DMS 273 (cell line): ENCODE data around the gene UBE2K.
"Not testable (repeated sequence)": the region's sequence is repeated elsewhere in the genome, so short reads cannot be mapped to it uniquely, and the experiment has no call there.

Experiments used
- DNase-seq: peaks from one replicate; lab custom pipeline; 2025; ENCODE audit not compliant: unreplicated experiment; lab: John Stamatoyannopoulos, UW

The UBE2K gene, protein sequence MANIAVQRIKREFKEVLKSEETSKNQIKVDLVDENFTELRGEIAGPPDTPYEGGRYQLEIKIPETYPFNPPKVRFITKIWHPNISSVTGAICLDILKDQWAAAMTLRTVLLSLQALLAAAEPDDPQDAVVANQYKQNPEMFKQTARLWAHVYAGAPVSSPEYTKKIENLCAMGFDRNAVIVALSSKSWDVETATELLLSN

GRCh38 chr4:39697740-39698423 is at the start of gene UBE2K:
Gene UBE2K (plus strand): TSS chr4:39698136. CDS start chr4:39698328, 192 bp downstream.
- peak; percentile 93 for DNase-seq

- no peak for DNase-seq
Observed at GRCh38 chr4:39648213-39648612, 49.7 kb upstream of the UBE2K start.

- peak; percentile 5 for DNase-seq
Observed at GRCh38 chr4:39648827-39649558, 48.9 kb upstream of the UBE2K start.

GRCh38 chr4:39649639-39650265 is 48.2 kb upstream of the UBE2K start:
- no peak for DNase-seq

GRCh38 chr4:39651586-39651985 is 46.4 kb upstream of the UBE2K start:
- DNase-seq = not testable (repeated sequence)

DNA sequence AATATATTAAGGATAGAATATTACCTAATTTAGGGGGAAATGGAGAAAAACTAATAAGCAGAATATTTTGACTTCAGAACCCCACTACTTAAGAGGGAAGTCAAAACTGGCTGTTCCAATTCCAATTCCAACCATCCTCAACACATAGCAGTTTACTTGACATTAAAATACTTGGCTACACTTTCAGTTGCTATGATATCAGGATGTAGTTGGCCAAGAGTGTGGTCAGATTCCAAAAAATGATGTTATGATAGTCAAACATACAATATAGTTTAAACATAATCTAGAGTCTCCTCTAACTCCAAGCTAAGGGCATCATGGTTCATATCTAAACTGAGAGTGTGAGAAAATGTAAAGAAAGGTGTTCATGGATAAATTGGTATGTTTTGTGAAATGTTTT is 42.7 kb upstream of the UBE2K start:
- no peak for DNase-seq

GRCh38 chr4:39655876-39656275 is 42.1 kb upstream of the UBE2K start:
- DNase-seq = no peak

DNA sequence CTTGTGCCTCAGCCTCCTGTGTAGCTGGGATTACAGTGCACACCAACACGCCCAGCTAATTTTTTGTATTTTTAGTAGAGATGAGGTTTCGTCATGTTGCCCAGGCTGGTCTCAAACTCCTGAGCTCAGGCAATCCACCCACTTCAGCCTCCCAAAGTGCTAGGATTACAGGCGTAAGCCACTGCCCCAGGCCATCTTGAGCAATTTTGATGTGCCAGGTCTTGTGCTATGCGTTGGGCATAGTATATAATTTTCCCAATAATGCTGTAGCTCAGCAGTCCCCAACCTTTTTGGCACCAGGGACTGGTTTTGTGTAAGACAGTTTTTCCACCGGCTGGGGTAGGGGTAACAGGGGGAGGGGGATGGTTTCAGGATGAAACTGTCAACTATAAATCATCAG is 41.3 kb upstream of the UBE2K start:
- not testable (repeated sequence) for DNase-seq

DNA sequence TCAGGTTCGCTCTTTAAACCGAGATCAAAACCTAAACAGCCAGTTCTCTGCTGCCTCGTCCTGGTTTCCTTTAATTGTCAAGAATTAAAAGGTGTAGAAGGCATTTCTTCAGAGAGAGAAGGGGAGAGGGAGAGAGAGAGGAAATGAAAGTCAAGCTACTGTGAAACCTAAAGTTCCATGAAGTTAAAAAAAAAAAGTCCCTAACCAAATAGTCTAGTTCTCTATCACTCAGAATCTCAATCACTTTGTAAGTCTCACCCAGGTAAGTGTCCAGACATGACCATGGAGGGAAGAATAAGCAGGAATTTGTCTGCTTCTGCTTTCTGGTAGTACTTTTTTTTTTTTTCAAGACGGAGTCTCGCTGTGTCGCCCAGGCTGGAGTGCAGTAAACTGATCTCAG is 40.5 kb upstream of the UBE2K start:
- DNase-seq = no peak

DNA sequence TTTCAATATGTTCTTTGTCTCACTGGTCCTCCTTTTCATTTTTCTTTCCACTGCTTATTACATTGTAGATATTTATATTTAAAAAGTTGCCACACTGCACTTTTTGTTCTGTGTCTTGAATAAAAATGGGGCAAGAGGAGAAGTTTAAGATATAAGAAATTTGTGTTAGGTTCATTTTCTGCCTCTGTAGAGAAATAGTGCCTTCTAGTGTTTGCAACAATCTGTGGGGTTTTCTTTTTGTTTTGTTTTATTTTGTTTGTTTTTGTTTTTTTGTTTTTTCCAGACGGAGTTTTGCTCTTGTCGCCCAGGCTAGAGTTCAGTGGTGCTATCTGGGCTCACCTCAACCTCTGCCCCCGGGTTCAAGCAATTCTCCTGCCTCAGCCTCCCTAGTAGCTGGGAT is 39.2 kb upstream of the UBE2K start:
- DNase-seq = no peak

GRCh38 chr4:39660045-39660444 is 37.9 kb upstream of the UBE2K start:
- DNase-seq = no peak

- no peak for DNase-seq
Observed at GRCh38 chr4:39660757-39661156, 37.2 kb upstream of the UBE2K start.

DNA sequence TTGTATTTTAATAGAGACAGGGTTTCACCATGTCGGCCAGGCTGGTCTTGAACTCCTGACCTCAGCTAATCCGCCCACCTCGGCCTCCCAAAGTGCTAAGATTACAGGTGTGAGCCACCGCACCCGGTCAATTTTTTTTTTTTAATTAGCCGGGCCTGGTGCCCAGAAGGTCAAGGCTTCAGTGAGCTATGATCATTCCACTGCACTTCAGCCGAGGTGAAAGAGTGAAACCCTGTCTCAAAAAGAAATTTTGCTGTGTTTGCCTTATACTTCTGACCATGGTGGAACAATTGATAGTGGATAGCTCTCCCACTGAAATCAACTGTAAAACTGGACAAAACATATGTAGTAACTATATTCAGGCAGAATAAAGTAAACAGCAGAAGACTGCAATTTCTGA is 35.3 kb upstream of the UBE2K start:
- no peak for DNase-seq

- no peak for DNase-seq
Observed at GRCh38 chr4:39664828-39665731, 32.9 kb upstream of the UBE2K start.

- no peak for DNase-seq
Observed at GRCh38 chr4:39667706-39668105, 30.2 kb upstream of the UBE2K start.

DNA sequence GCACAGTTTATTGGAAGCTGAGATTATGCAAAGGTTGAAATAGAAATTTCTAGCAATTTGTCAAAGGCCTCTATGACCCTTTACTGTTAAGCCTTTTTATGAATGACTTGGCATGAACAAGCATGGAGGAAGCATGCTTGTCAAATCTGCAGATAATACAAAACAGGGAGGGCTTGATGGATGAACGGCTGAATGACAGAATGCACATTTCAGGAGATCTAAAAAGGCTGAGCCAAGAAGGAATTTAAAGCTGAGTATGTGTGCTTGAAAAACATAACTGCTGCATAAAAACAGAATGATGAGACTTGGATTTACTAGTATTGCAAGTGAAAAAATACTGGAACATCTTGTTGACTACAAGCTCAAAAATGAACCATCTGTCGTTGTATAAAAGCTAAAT is 29.0 kb upstream of the UBE2K start:
- no peak for DNase-seq

DNA sequence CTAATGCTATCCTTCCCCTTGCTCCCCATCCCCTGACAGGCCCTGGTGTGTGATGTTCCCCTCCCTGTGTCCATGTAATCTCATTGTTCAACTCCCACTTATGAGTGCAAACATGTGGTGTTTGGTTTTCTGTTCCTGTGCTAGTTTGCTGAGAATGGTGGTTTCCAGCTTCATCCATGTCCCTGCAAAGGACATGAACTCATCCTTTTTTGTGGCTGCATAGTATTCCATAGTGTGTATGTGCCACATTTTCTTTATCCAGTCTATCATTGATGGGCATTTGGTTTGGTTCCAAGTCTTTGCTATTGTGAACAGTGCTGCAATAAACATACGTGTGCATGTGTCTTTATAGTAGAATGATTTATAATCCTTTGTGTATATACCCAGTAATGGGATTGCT is 27.6 kb upstream of the UBE2K start:
- DNase-seq = not testable (repeated sequence)

GRCh38 chr4:39675681-39676080 is 22.3 kb upstream of the UBE2K start:
- not testable (repeated sequence) for DNase-seq

- not testable (repeated sequence) for DNase-seq
Observed at GRCh38 chr4:39681003-39681402, 16.9 kb upstream of the UBE2K start.

DNA sequence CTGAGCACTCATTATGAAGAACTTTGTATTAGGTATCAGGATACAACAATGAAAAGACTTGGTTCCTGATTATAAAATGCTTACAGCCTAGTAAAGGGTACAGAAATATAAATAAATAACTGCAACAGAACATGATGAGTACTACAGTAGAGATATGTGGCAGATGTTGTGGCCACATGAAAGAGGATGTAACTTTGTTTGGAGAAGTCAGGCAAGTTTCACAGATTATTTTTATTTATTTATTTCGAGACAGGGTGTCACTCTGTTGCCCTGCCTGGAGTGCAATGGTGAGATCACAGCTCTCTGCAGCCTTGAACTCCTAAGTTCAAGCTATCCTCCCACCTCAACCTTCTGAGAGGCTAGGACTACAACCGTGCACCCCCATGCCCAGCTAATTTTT is 15.8 kb upstream of the UBE2K start:
- DNase-seq = no peak

DNA sequence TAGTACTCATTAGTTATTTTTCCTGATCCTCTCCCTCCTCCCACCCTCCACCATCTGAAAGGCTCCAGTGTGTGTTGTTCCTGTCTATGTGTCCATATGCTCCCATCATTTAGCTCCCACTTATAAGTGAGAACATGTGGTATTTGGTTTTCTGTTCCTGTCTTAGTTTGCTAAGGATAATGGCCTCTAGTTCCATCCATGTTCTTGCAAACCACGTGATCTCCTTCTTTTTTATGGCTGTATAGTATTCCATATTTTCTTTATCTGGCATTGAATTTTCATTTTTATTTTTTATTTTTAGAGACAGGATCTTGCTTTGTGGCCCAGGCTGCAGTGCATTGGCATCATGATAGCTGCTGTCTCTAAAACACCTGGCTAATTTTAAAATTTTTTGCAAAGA is 11.9 kb upstream of the UBE2K start:
- DNase-seq = no peak
